ENCODE measurements around the gene ASCL2.

Gene ASCL2

DNA sequence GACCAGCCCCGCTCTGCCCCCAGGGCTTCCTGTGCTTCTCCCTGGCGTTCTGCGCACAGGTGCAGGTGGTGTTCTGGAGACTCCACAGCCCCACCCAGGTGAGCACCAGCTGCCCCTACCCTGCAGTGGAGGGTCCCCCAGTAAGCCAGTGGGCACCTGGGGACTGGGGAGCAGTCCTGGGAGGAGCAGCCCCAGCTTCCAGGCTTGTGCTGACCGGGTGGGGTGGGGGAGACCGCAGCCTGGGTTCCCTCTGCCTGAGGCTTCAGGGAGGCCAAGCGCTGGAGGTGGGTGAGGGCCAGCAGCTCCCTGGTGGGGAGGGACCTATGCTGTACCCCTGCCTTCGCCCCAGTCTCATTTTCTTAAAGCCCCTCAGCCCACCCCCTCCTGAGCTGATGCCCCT lies 38.3 kb upstream of the ASCL2 start:
- no peak for DNase-seq

DNA sequence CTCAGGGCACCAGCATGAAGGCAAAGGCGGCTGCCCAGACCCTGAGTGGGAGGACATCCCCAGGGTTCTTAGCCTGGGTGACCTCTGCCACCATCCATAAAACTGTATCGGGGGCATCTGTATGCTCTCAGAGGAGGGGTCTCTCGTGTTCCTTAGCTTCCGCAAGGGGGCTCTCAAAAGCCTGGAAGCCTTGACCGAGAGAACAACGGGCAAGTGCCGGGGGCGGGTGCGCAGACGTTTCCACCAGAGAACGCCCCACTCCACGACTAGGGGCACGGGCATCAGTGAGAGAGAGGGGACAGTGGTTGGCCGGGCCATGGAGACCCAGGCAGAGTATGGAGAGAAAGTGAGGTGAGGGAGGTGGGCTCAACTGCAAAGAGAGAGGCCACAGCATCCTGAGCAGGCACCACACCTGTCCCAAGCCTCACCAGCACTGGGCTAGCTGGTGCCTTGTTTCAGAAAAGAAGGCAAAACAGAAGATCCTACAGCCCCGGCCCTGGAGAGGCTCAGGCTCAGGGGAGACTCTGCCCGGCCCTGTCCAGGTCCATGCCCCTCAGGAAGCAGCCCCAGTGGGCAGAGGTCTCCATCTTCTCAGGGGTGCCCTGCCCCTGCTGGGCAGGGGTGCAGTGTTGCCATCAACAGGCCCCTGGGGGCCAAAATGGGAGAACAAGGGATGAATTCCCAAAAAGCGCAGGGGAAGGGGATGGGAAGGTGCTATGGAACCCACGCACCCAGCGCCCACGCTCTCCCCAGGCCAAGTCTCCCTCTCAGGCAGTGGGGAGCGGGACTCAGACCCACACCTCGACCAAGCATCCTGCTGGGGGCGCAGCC lies 37.3 kb upstream of the ASCL2 start:
- no peak for DNase-seq

DNA sequence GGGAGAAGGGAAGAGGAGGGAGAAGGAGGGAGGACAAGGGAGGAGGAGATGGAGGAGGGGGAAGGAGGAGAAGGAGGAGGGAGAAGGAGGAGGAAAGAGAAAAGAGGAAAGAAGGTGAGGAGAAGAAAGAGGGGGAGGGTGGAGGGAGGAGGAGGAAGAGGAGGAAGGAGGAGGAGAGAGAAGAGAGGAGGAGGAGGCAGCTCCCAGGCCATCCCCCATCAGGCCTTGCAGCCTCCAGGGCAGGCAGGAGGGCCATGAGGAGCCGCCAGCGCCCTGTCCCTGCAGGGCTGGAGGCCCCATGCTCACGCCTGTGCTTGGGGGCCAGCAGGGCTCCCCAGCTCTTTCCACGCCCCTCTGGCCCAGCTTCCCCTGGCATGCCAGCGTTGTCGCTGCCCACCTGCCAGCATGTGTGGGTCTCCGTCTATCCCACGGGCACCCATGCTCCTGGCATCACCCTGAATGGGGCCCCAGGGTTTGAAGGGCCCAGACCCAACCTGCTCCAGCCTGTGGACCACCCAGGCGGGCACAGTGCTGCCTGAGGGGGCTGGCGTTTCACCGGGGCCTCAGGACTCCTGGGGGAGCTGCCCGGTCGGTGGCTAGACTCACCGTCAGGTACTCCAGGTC lies 36.6 kb upstream of the ASCL2 start:
- no peak for DNase-seq

- DNase-seq: no peak
These were observed 36.0 kb upstream of the ASCL2 start for GRCh38 chr11:2306452-2306823.

GRCh38 chr11:2305788-2306451 lies 35.5 kb upstream of the ASCL2 start:
- DNase-seq: no peak

DNA sequence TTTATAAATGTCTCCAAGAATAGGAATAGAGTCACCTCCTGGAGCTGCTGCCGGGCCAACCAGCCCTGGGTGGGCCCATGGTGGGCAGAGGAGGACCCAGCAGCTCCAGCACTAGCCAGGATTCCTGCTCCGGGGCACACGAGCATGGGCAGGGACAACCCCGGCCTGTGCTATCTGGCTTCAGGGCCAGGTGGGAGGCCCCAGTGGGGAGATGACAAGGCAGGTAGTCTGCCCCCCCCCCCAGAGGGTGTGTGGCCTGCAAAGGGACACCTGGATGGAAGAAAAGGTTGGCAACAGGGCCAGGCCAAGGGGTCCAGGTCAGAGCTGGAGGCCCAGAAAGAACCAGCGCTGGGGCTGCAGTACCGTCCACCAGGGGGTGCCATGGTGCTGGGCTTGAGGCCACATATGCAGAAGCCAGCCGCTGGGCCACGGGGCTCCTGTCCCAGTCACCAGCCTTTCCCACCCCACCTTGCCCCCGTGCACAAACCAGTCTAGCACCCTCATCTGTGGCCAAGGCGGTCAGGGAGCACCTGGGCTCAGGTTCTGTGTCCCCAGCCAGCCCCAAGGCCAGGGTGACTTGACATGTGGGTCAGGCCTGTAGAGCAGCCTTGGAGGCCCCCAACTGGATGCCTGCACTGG lies 34.9 kb upstream of the ASCL2 start:
- no peak for DNase-seq

GRCh38 chr11:2304506-2305139 lies 34.2 kb upstream of the ASCL2 start:
- DNase-seq: no peak

GRCh38 chr11:2303627-2304505 lies 33.5 kb upstream of the ASCL2 start:
- DNase-seq: no peak

GRCh38 chr11:2302896-2303626 lies 32.7 kb upstream of the ASCL2 start:
- no peak for DNase-seq

GRCh38 chr11:2302306-2302895 lies 32.0 kb upstream of the ASCL2 start:
- no peak for DNase-seq

GRCh38 chr11:2301631-2302305 lies 31.4 kb upstream of the ASCL2 start, which contains the start of the genes C11orf21 and TSPAN32:
TSS of gene C11orf21 (minus strand) at chr11:2301918. CDS start at chr11:2301808, 110 bp downstream.
TSS of gene TSPAN32 (plus strand) at chr11:2302013. CDS start at chr11:2302150, 137 bp downstream.
- DNase-seq: no peak

DNA sequence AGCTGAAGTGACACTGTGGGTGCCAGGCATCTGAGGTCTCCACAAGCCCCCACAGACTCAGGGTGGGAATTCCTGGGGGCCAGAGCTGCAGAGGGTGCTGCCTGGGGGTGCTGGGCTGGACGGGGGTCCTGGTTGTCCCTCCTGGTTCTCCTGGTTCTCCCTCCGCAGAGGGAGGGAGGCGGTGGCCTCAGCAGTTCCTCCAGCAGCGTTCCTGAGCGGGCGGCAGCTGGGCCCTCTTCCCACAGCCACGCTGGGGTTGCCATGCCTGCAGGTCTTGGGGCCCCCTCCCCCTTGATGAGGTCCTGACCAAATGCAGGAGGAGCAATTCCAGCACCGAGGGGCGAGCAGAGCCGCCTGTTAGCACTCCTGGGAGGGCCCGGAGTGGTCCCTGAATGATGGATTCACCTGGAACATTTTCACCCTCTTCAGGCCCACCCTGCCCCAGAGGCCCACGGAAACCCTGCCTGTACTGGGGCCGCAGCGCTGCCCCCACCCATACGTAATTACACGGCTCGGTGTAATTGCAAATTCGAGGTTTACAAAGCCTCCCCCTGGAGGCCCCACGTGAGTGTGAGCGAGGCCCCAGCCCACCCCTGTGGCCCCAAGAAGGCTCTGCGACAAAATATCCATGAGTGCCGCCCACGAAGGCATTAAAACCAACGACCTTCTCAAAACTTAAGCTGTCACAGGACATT lies 30.7 kb upstream of the ASCL2 start:
- no peak for DNase-seq

DNA sequence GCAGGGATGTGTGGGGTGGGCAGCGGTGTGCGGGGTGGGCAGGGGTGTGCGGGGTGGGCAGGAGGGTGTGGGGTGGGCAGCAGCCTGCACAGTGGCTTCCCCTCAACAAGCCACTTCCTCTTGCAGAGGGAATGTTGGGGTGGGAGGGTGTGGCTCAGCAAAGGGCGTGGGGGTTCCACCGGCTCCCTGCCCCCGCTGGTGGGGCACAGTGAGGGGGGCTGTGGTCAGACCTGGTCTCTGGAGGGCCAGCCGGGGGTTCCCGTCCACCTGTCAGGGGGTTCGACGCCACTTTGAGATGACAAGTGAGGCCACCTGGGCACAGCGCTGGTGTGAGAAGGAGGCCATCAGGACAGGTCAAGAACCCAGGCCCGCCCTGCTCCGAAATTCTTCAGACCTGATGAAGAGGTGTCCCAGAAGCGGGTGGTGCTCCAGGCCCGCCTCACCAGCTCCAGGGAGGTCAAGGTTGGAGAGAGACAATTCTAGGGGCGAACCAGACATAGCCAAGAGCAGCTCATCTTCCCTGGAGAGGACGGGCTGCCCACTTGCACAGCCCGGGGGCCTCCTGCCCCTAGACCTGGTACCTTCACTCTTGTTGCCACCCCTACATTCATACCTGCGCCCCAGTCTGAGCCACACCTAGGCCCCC lies 30.0 kb upstream of the ASCL2 start:
- DNase-seq: no peak

DNA sequence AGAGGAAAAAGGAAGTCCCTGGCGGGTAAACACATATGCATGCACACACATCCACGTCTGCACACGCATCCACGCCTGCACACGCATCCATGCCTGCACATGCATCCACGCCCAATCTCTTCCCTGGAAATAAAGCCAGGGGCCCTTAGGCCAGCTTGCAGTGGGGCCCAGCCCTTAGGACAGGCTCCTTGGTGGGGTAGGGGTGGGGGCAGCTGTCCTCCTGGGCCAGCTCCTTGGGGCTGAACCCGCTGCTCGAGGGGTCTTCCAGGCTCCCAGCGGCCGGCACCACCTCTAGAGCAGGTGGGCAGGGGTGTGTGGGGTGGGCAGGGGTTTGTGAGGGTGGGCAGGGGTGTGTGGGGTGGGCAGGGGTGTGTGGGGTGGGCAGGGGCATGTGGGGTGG lies 29.4 kb upstream of the ASCL2 start:
- no peak for DNase-seq

DNA sequence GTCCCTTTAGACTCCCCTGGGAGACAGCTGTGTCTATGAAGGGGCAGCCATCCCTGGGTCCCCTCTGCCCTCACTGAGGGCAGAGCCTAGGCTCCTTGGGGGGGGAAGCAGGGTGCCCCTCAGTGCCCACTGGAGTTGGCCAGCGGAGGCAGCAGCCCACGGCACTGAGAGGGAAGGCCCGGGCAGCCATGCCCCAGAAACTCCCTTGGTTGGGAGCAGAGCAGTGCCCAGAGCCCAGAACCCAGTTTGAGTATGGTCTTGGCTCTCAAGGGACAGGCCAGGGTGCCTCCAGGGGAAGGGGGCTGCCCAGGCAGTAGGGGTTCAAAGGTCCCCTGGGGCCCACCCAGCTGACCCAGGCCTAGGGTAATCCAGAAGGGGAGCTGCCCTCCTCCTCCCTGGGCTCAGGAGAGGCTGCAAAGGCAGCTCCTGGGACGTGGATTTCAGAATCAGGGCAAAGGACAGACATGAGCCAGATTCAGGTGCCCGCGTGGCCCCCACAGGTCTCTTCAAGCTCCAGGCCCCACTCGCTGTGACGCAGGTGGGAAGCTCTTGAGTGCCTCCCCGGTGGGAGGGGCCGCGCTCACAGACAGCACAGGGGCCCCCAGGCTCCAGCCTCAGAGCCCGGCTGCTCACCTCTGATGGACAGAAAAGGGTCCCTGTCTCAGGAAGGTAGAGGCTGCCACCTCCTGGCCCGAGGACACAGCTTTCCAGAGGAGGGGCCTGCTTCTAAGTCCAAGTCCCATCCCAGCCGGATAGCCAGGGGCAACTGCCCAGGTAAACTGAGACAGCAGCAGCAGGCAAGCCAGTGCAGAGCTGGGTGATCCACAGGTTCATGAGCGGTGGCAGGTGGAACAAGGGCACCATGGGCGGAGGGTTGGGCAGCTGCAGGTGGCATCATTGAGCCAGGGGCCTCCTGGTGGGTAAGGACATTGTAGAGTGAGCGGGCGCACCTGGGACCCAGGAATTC lies 28.7 kb upstream of the ASCL2 start:
- no peak for DNase-seq

DNA sequence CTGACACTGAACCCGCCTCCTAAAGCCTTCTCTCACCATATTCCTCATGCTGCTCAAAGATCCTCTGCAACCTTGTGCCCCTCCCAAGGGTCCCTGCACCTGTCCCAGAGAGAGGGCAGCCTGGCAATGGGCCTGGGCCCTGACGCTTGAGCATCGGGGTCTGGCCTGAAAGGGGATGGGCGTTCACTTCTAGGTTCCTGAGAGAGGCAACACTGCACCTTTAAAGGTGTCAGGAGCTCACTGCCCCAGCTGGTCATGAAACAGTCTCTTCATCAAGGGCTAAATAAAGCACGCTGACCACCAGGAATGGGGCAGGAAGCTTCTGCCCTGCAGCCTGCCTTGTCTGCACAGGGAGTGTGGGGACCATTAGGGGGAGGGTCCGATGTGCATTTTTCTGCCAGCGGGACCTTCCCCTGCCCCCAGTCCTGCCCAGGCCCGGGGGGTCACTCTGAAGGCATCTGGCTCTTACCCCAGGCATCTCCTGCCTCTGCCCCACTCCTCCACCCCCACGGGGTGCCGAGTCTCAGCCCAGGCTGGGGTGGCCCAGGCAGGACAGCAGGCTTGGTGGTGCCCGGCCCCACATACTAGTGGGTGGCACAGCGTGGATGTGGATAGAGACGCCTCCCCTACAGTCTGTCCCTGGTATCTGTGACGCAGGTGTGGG lies 27.9 kb upstream of the ASCL2 start:
- no peak for DNase-seq

DNA sequence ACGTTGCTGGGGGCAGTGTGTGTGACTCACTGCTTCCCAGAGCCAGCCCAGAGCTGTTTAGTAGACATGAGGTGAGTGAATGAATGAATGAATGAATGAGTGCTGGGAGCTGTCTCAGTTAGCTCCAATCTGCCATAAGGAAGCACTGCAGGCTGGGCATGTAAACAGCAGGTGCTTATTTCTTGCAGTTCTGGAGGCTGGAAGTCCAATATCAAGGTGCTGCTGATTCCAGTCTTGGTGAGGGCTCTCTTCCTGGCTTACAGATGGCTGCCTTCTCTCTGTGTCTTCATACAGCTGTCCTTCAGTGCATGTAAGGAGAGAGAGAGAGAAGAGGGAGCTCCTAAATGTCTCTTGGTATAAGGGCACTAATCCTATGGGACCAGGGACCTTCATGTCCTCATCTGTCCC lies 27.2 kb upstream of the ASCL2 start:
- DNase-seq: no peak
